Muscle of back (tissue), 11 donors: ENCODE results near the gene GPR17. TPM values are rescaled to one million over a fixed set of nuclear protein-coding genes. Genes with fewer than 3 reads are reported as not detected.

Experiments used
- DNase-seq, 3 donors: peaks; one replicate each; pipeline versions ENCODE4 v3.0.0 to v3.0.0-alpha.2; 2013
- polyA plus RNA-seq, 10 donors: library from polyadenylated mRNA; unstranded; fragments of 120-200 nt; gene quantifications; one replicate each; pipeline ENCODE4 v1.2.1, GENCODE V29; 2013; ENCODE audit not compliant: insufficient read length in 10 of 10

The GPR17 gene
- polyA plus RNA-seq, 10 donors: 3.1 to 10.6 (median 4.1) TPM

- peak; percentile 19 to 62 (median 19) for DNase-seq
Measured at GRCh38 chr2:127640082-127641072, 5.6 kb upstream of the GPR17 start.

DNA sequence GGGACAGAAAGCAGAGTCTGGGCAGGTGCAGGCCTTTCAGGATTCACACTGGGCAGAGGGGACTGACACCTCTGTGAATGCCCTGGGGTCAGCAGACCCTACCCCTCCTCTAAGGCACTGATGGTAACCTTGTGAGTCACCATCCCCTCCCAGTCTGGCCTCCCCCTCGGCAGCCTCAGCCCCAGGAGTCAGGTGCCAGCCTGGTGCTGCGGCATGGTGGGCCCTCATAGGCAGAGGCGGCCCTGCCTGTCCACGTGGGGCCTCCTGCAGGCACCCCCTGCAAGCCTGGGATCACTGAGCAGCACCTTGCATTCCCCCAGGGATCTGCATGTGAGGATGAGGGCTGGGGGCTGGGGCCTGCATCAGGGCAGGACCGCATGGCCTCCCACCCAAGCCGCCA lies 4.8 kb upstream of the GPR17 start:
- DNase-seq: no peak

- no peak for DNase-seq
Measured at GRCh38 chr2:127641846-127642507, 4.0 kb upstream of the GPR17 start.

- DNase-seq: no peak
Measured at GRCh38 chr2:127642706-127643438, 3.1 kb upstream of the GPR17 start.

- no peak for DNase-seq
Measured at GRCh38 chr2:127643439-127644065, 2.4 kb upstream of the GPR17 start.

DNA sequence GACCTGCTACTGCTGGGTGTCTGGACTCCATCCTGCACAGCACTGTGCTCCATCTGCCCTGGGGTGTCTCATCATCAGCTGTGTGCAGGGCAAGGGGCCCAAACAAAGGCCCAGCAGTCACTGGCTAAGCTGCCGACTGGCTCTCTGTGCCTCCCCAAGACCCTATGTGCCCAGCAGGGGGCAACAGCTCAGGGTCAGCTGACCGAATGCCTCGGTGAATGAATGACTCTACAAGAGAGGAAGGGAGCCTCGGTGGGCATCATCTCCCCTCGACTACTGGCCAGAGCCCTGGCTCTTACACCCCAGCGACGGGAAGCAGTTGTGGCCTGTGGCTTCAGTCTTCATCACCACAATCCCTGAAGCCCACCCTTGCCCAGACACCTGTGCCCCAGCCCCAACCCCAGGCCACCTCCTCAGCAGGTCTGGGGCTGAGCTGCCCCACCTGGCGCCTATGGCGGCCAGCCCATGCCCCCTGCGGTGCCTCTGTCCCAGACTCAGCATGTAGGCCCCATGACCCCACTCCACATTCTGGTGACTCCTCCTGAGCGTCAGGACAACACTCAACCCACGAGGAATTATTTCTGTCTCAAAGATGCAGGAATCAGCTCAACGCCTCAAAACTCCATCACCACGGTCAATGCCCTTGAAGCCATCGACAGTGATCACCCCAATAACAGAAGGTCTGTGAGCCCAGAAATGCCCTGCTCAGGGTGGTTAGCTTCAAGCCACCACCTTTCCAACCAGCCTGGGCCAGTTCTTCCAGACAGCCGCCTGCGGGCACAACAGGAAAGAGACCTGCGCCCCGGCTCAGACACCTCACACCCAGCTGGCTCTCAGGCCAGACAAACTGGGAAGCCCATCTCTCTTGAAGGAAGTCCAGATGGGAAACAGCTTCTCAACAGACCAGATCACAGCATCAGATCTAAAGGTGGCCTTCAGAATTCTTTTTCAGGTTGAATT lies 1.6 kb upstream of the GPR17 start:
- DNase-seq: no peak

DNA sequence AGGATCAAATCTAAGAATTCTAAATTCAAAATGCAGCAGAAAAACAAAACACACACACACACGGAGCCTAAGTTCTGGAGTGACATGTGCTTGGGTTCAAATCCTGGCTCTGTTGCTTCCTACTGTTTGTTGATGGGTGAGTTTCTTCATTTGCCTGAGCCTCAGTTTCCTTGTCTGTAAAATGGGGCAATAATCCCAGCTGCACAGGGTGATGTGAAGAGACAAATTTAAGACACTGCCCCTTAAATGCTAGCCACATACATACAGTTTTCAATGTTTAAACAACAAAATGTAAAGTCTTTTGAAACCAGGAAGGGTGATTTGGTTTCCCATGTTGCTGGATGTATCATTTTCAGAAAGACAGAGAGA lies 943 bp upstream of the GPR17 start:
- DNase-seq: no peak

DNA sequence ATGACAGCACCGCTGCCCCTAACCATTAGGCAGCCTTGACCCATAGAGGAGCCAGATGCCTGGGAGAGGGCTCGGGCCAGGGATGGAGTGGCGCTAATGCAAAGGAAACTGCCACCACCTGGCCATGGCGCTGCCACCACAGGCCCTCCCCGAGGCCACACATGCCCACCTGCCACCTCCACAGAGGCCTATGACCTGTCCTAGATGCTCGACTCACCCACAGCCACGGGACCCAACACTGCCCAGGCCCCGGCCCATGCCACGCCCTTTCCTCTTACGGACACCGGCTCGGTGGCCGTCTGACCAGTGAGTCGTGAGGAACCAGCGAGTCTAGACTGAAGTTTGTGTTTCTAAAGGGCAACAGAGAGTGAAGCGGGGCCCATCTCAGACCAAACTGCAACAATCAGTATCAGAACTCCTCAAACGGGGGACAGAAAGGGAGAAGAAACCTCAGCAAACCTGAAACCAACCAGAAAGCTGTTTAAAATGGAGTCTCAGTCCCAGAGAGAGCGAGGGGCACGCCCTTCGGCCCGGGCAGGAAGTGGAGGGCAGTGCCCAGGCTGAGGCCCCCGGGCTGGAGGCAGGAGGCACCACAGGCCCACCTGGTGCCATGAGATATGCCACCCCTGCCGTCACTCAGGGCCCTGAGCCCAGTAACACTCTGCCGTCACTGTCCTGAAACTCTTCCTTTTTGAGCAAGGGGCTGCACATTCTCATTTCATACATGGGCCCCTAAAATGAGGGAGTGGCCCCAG lies 711 bp downstream of the GPR17 start:
- DNase-seq: no peak

DNA sequence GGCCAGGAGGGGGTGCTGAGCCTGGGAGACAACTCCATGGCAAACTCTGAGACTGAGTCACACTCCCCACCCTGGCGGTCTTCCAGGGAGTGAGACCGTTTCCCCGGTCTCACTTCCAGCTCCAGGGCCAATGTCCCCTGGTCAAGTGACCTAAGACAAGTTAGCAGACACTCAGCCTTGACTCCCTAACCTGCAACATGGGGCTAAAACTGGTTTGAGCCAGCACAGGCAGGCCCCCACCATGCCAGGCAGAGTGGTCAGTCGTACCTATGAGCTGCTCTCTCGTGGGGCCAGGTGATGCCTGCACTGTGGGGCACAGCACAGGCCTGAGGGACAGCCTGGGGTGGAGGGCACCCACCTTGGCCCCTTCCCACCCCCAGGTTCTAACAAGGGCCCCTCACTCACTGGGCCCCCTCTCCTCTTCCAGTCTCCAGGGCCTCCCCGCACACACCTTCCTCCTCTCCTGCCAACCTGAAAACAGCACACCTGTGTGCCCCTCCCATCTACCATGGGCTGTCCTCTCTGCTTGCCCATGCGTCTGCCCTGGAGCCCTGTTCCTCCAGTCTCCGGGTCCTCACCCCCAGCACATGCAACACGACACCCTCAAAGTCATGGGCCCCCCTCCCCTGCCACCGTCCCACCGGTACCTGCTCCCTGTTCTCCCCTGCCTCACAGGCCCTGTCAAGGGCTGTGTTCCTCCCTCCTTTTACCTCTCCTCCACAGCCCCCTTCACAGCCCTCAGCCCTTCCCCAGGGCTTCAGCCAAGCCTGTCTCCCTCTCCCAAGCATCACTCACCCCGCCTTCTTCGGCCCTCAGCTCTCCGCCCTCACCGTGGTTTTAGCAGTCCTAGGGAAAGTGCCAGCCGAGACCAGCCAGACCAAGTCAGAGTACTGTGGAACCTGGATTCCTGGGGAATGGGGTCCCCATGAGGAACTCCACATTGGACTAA lies 1.6 kb downstream of the GPR17 start:
- no peak for DNase-seq

DNA sequence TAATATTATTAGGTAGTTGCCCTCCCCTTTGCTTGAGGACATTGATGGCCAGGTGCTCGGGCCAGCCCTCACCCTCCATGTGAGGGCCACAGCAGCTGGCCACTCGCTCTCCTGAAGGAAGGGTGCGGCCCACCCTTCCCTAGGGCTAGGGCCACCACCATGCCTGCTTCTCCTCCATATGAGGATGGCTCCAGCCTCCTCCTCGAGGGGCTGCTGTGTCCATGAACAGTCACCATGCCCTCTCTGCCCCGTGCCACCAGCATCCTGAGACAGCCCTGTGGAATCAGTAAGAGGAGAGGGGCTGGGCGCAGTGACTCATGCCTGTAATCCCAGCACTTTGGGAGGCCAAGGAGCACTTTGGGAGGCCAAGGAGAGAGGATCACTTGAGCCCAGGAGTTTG lies 2.4 kb downstream of the GPR17 start:
- no peak for DNase-seq

- DNase-seq: no peak
Measured at GRCh38 chr2:127649100-127649611, 3.2 kb downstream of the GPR17 start.

- DNase-seq: peak; percentile 60 to 81 (median 80)
Measured at GRCh38 chr2:127649684-127650040, 3.7 kb downstream of the GPR17 start.

GRCh38 chr2:127650041-127650784 lies 4.3 kb downstream of the GPR17 start:
- DNase-seq: no peak

GRCh38 chr2:127650785-127651380 lies 4.9 kb downstream of the GPR17 start:
- no peak for DNase-seq

GRCh38 chr2:127651381-127651809 lies 5.4 kb downstream of the GPR17 start:
- DNase-seq: no peak

GRCh38 chr2:127651971-127652550 lies 6.1 kb downstream of the GPR17 start:
- DNase-seq: peak; percentile 50 to 88 (median 60)
